AG08396 (cell line): ENCODE results near the gene DUOX2.
A peak's percentile ranks its signal among the peaks of the same experiment; 100 is the strongest.
"Not testable (repeated sequence)": the region's sequence is repeated elsewhere in the genome, so short reads cannot be mapped to it uniquely, and the experiment has no call there.

Experiments
- DNase-seq: peaks from one replicate; pipeline ENCODE4 v3.0.0; 2012; ENCODE audit warnings: low spot score, mixed read lengths

Gene DUOX2

DNA sequence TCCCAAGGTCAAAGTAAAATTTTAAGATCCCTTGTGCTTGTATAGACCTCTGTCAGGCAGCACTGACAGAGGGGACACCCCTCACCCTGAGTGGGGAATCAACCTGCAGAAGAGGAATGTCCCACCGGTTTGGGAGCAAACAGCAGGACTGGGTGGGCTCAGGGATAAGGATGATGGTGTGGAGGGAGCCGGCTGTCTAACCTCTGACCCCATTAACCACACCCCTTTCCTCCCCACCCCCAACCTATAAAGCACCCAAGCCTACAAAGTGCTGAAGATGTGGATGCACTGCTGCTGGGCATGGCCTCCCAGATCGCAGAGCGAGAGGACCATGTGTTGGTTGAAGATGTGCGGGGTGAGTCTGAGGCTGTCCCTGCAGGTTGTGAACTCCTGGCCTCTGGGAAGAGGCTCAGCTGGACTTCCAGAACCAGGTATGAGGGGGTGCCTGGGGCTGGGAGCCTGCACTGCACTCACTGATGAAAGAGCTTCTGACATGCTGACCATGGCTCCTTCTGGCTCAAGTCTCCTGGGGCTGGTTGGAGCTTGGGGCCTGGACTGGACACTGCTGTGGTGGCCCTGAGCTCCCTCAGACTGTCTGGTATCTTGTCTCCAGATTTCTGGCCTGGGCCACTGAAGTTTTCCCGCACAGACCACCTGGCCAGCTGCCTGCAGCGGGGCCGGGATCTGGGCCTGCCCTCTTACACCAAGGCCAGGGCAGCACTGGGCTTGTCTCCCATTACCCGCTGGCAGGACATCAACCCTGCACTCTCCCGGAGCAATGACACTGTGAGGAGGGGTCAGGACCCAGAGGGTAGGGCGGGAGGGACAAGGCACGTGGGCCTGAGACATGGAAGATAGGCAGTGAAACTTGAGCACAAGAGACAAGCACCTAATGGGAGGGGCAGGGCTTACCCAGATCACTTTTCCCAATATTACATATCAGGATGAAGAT, 25.1 kb upstream of the DUOX2 start:
- no peak for DNase-seq

- DNase-seq: no peak
These were observed 23.7 kb upstream of the DUOX2 start for GRCh38 chr15:45137703-45138102.

- no peak for DNase-seq
These were observed 22.4 kb upstream of the DUOX2 start for GRCh38 chr15:45136378-45136764.

GRCh38 chr15:45135705-45136377, 21.9 kb upstream of the DUOX2 start:
- DNase-seq: not testable (repeated sequence)

DNA sequence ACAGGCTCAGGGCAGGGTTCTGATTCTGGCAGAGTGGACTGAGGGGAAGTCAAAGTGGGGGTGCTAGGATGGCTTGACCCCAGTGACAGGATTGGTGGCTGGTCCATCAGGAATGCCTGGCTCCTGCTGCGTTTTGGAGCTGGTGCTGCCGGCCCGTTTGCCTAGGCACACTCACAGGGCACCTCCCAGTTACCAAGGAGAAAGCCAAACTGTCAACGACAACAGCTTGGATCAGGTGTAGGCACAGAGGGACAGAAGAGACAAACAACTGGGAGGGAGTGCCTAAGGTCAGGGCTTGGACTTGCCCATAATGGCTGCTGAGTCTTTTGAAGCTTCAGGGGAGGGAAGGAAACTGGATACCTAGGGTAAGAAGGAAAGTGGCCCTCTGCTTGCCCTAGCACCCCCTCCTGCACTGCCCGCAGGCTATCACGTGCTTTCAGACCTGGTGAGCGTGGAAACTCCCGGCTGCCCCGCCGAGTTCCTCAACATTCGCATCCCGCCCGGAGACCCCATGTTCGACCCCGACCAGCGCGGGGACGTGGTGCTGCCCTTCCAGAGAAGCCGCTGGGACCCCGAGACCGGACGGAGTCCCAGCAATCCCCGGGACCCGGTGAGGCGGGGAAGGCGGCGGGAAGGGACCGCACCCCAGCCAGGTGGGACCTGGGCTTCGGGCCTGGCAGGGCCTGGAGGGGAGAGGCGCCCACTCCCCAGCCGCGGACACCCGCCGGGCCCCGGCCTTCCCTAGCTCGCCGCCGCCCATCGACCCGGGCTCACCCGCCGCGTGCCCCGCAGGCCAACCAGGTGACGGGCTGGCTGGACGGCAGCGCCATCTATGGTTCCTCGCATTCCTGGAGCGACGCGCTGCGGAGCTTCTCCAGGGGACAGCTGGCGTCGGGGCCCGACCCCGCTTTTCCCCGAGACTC, 21.0 kb upstream of the DUOX2 start:
- DNase-seq: no peak

- DNase-seq: no peak
These were observed 20.1 kb upstream of the DUOX2 start for GRCh38 chr15:45134046-45134445.

- no peak for DNase-seq
These were observed 19.6 kb upstream of the DUOX2 start for GRCh38 chr15:45133561-45133920.

- no peak for DNase-seq
These were observed 19.0 kb upstream of the DUOX2 start for GRCh38 chr15:45132844-45133560.

DNA sequence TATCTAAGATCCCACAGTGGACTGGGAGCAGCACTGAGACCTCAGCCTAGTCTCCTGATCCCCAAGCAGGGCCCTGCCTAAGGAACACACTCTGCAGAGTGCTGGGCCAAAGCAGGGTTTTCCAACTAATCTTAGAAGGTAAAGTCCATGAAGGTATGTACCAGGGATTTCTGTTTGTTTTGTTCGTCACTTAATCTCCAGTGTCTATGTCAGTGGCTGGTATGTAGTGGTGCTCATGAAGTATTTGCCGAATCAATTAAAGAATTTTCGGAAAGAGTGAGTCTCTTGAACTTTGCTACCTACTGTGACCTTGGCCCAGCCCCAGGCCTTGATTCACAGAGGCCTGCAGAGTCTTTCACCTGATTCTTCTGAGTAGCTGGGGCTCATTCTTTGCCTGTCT, 17.5 kb upstream of the DUOX2 start:
- no peak for DNase-seq

DNA sequence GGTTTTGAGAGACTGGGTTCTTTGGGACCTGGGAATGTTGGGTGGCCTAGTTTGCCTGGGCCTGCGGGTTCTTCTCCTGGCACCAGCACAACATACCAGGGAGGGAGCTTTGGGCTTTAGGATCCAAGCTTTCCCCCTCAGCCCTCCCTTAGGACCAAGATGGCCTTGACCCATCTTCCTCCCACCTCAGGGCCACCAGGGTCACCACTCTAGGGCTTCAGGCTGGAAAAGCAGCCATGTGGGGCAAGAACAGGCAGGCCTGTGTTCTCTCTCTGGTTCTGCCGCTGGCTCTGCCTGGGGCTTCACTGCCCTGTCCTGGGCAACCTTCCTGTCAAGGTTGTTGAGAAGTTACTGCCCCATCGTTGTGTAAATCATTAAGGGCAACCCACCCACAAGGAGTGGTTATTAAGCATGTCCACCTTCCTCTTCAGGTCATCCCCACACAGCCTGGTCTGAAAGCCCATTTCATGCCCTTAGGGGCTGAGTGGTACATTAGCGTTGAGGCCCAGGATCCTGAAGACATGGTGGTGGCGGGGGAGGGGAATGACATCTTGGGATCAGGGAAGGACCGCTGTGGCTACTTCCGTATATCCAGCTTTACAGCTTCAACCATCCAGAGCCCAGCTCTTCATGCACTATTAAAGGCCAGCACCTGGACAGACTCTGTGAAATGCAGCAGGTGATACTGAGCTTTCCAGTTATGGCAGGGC, 16.5 kb upstream of the DUOX2 start:
- DNase-seq: no peak

- DNase-seq: no peak
These were observed 15.7 kb upstream of the DUOX2 start, which contains the start of the genes DUOX1 and DUOXA1 for GRCh38 chr15:45129651-45130129. Gene DUOX1 (plus strand): TSS chr15:45129994. CDS start chr15:45131967, 1,973 bp downstream. Gene DUOXA1 (minus strand): TSS chr15:45129879. CDS start chr15:45123014, 6,865 bp downstream.

DNA sequence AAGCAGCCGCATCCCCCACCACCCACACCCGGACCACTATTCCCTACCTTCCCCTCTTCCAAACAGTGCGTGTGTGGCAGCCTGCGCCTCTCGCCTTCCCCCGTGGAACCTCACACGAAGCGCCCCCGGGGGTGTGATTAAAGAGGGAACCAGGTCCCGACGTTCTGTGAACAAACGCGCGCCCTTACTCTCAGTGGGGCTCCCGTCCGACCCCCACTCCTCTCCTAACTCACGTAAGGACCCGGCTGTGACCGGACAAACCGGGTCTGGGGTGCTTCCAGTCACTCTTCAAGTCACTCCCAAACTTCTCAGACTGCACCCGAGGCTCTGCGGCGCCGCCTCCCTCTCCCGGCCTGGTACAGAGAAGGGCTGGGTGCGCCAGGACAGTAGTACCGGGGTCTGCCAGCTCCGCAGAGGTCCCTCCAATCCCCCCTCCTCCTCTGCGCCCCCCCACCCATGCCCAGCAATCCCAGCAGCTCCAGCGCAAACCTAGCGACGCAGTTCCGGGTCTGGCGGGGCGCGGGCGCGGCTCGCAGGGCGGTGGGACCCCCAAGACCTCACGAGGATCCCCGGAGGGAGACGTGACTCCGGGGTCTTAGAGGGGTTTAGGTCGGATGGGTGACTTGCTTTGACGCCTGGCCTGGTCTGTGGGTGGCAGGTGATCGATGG, 15.1 kb upstream of the DUOX2 start:
- DNase-seq: no peak

GRCh38 chr15:45126535-45127158, 12.7 kb upstream of the DUOX2 start:
- DNase-seq: no peak

DNA sequence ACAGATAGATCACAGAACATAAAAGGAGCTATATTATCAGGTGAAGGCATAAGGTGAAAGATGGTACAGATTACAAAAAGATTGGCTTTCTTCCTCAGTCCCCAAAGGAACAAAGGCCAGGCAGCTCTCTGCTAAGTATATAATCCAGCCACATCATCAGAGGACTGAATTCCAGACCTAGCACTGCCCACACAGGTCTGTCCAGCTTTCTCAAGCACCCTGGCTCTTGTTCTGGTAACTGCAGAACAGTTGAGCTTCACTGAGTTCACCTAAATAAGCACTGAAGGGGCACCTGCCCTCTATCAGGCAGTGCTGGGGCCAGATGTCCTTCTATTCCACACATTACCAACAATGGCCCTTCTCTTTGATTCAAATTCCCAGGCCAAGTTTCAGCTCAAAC, 9.4 kb upstream of the DUOX2 start:
- no peak for DNase-seq

GRCh38 chr15:45122719-45123118, 8.7 kb upstream of the DUOX2 start:
- no peak for DNase-seq

DNA sequence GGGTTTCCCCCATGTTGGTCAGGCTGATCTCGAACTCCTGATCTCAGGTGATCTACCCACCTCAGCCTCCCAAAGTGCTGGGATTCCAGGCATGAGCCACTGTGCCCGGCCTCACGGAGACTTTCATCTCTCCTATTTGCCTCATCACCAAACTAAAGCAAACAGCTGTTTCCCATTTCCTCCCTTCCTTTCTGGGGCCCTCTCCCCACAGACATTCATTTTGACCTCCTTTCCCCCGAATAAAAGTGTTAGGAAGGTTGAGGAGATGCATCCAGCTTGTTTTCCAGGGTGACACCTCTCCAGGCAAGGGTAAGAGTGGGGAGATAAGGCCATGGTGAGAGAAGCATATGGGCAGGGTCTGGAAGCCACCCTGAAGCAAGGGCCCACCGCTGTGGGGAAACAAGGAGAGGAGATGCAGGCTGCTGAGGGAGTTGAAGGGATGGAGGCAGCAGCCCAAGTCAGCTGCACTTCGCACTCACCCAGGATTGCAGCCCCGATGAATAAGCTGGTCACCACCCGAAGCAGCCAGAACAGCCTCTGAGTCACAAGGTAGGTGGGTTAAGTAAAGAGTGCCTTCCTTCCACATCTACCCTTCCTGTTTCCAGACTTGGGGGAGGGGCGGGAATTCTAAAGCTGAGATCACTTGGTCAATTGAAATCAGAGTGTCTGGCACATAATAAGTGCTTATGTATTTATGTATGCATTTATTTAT, 7.9 kb upstream of the DUOX2 start:
- DNase-seq: peak; percentile 86

DNA sequence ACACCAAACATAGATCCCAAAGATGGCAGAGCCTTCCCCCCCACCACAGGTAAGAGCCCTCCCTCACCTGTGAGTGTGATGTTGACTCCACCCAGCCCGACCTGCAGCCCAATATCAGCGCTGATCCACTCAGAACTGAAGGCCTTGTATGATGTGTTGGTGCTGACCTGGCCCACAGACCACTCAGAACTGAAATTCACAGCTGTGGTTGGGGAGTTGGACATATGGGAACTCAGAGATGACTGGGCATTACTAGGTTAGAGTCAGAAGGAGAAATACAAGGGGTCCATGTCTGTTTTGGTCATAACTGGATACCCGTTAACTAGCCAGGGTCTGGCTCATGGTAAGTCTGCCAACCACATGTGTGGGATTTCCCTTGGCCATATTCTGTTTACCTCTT, 7.0 kb upstream of the DUOX2 start:
- no peak for DNase-seq

- DNase-seq: no peak
These were observed 6.4 kb upstream of the DUOX2 start for GRCh38 chr15:45120081-45120972.
